Left ventricle myocardium inferior (tissue), 1 donor: Measurements from ENCODE around the gene WASL. TPM values are rescaled to one million over a fixed set of nuclear protein-coding genes. Genes with fewer than 3 reads are reported as not detected.
"Not testable (repeated sequence)": the region's sequence is repeated elsewhere in the genome, so short reads cannot be mapped to it uniquely, and the experiment has no call there.

ENCODE experiments used
- DNase-seq: peaks from one replicate; pipeline ENCODE4 v3.0.0-alpha.2; 2020
- H3K27ac ChIP-seq: fragments of 200-600 bp; replicated peaks from 2 replicates; pipeline ENCODE4 v1.8.0; 2021
- H3K27me3 ChIP-seq: fragments of 200-600 bp; 2 replicates; pipeline ENCODE4 v1.8.0; 2021; ENCODE audit warnings: low read depth
- H3K36me3 ChIP-seq: fragments of 200-600 bp; 2 replicates; pipeline ENCODE4 v1.8.0; 2021
- H3K4me1 ChIP-seq: fragments of 200-600 bp; 2 replicates; pipeline ENCODE4 v1.8.0; 2021
- H3K4me3 ChIP-seq: fragments of 200-600 bp; 2 replicates; pipeline ENCODE4 v1.8.0; 2021; ENCODE audit warnings: mild to moderate bottlenecking, moderate library complexity
- H3K9me3 ChIP-seq: fragments of 200-600 bp; replicated peaks from 2 replicates; pipeline ENCODE4 v1.8.0; 2021
- intact Hi-C: fragments of 100-400 bp; cut with micrococcal nuclease; formaldehyde crosslinking; loops from one replicate; pipeline ENCODE4 v1.11.0; 2022
- total RNA-seq: library from RNA; stranded (reverse); fragmentation: NEBNext Ultra II Directional; extraction: Animal tissue kit (Norgen Biotek cat#: 25700); gene quantifications from one replicate; pipeline ENCODE4 v1.2.1, GENCODE V29; 2021
- TF ChIP-seq, protein P1 (sequence below): fragments of 200-600 bp; IDR thresholded peaks from 2 replicates; pipeline ENCODE4 v1.8.0; 2021; ENCODE audit warnings: antibody characterized with exemption, mild to moderate bottlenecking, borderline replicate concordance
- donor health status: DM: no; HTN: yes; CAD: no; lungs with severe emphysema.

The WASL gene
- total RNA-seq, 1 donor from 2014 or later = 27.5 TPM

DNA sequence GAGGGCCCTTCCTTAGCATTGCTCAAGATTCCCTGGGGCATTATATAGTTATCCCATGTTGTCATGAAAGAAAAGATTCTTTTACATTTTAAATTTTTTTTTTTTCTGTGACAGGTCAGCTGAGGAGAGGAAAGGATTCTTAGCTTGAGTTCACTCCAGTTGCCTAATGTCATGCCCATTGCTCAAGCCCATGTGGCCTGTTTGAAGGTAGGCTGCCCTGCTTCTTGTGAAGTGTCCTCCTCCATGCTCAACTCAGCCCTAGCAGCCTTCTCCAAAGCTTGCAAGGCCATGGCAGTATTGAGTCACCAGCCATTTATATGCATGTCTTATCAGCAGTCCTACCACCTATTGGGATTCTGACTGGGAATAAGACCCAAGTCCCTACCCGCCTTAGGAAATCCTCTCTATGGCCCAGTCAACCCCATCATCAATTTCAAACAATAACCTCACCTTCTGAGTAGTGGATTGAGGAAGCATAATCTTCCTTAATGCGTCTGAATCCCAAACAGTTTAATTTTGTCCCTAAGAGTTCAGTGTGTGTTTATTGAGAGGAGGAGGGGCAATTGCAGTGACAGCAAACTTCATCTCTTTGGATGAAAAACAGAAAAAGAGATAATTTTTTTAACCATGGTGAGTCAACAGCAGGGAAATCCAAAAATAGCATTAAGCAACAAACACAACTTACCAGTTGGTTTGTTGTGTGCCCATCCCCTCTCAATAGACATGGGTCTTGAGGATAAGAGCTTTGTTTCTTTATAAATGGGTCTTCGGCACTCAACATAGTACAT lies 38.6 kb upstream of the WASL start:
- H3K9me3 ChIP-seq = no peaks in the 10 kb centered on the region
- no peaks in the 10 kb centered on the region for H3K4me1 ChIP-seq
- no peaks in the 10 kb centered on the region for H3K27me3 ChIP-seq
- no peak overlapping the region for H3K27ac ChIP-seq
- TF ChIP-seq, protein P1, sequence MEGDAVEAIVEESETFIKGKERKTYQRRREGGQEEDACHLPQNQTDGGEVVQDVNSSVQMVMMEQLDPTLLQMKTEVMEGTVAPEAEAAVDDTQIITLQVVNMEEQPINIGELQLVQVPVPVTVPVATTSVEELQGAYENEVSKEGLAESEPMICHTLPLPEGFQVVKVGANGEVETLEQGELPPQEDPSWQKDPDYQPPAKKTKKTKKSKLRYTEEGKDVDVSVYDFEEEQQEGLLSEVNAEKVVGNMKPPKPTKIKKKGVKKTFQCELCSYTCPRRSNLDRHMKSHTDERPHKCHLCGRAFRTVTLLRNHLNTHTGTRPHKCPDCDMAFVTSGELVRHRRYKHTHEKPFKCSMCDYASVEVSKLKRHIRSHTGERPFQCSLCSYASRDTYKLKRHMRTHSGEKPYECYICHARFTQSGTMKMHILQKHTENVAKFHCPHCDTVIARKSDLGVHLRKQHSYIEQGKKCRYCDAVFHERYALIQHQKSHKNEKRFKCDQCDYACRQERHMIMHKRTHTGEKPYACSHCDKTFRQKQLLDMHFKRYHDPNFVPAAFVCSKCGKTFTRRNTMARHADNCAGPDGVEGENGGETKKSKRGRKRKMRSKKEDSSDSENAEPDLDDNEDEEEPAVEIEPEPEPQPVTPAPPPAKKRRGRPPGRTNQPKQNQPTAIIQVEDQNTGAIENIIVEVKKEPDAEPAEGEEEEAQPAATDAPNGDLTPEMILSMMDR = no peak
- intact Hi-C loops = no loop called here
- no peaks in the 10 kb centered on the region for H3K36me3 ChIP-seq
- no peak for DNase-seq
- H3K4me3 ChIP-seq = no peak overlapping the region

DNA sequence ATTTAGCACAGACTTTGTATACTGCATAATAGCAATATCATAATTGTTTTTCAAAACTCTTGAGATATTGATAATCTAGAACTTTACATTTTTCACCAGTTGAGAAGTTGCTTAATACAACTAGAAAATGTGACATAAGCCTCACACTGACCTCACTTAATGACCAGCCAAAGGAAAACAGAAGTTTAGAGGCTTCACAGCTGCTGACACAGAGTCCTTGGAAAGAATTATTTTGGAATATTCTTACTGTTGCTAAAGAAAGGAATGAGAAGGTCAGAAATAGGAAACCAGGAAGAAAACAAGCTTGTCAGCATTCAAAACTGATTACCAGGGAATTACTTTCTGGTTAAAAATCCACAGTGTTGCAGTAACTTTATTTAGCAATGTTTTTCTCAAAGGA lies 35.5 kb upstream of the WASL start:
- no peaks in the 10 kb centered on the region for H3K36me3 ChIP-seq
- intact Hi-C loops = no loop called here
- no peak for DNase-seq
- H3K27me3 ChIP-seq = no peaks in the 10 kb centered on the region
- TF ChIP-seq, protein P1 = no peak
- no peaks in the 10 kb centered on the region for H3K9me3 ChIP-seq
- H3K4me1 ChIP-seq = no peaks in the 10 kb centered on the region
- no peak overlapping the region for H3K4me3 ChIP-seq
- H3K27ac ChIP-seq = peak overlapping the region; percentile 51

DNA sequence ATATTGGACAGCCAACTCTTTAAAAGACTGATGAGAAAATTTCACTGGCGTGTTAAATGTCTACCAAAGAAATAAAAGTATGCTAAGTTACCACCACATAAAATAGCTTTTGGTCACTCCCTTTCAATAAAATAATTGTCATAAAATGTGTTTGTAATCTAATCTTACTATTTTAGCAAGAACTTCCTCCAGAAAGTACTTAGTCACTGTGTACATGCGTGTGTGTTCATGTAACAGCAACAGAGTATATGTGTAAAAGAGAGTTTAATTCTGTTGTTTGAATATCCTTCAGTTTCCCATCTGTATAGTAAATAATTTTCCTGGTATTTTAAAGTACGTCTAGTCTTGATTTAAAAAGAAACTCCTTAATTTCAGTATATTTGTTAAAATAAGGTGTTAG lies 35.0 kb upstream of the WASL start:
- Histone ChIP-seq H3K27ac (peak overlapping the region; percentile 51), H3K9me3 (no peaks in the 10 kb centered on the region), H3K4me3 (no peak overlapping the region), H3K27me3 (no peaks in the 10 kb centered on the region), H3K36me3 (no peaks in the 10 kb centered on the region), H3K4me1 (no peaks in the 10 kb centered on the region)
- TF ChIP-seq, protein P1 = no peak
- intact Hi-C loops = no loop called here
- no peak for DNase-seq

DNA sequence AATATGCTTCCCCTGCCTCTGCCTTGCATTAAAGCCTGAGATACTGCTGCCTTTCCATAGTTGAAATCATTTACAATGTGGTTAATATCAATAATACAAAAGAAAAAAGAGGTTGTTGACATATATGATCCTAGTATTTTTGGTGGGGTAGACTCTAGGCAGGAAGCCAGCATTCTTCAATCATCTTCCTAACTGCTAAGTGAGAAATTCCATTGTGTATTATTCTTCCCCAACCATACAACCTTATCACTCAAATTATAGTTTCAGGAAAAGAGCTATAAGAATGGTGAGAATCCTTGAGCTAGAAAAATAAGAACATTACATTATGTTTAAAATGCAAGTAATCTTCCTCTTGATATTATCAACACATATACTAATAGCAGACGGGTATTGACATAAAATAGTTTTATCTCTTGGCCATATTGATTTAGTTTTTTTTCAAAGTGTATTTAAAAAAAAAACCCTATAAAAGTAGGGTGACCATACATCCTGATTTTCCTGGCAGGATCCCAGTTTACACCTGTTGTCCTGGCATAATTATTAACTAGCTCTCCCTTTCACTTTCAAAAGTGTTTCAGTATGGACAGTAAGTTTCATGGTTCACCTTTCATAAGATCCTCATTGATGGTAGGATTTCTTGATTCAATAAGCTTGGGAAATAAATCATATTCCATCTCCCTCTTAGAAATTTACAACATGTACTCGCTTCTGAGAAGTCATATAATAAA lies 33.4 kb upstream of the WASL start:
- Histone ChIP-seq H3K36me3 (no peaks in the 10 kb centered on the region), H3K4me1 (no peaks in the 10 kb centered on the region), H3K27ac (no peak overlapping the region), H3K27me3 (no peaks in the 10 kb centered on the region), H3K9me3 (no peaks in the 10 kb centered on the region), H3K4me3 (no peak overlapping the region)
- TF ChIP-seq, protein P1 = no peak
- intact Hi-C loops = no loop called here
- no peak for DNase-seq

DNA sequence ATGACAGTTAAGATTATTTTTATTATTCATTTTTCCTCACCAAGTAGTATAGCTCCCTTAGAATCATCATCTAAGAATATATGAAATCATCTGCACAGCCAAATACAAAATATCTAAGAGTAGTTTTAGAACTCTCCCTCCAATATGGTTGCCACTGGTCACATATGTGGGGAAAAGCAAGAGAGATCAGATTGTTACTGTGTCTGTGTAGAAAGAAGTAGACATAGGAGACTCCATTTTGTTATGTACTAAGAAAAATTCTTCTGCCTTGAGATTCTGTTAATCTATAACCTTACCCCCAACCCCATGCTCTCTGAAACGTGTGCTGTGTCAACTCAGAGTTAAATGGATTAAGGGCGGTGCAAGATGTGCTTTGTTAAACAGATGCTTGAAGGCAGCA lies 31.7 kb upstream of the WASL start:
- H3K9me3 ChIP-seq, H3K27ac ChIP-seq, DNase-seq, H3K4me1 ChIP-seq, intact Hi-C loops, H3K27me3 ChIP-seq, H3K36me3 ChIP-seq, H3K4me3 ChIP-seq: not testable (repeated sequence)

DNA sequence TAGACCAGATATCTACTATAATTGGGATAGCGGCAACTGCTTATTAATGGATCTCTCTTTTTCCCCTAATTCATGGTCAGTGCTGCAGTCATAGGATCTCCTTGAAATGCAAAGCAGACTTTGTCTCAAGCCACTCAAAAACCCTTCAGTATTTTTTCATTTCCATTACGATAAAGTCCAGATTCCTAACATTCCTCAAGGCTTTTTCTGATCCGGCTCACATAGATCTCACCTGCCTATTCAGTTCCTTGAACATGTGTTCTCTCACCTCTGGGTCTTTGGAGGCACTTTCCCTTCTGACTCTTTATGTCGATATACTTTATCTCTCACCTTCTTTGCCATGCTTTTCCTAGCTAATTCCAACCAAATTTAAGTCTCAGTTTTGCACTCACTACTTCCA lies 25.7 kb upstream of the WASL start:
- Histone ChIP-seq H3K4me3 (no peak overlapping the region), H3K4me1 (peaks cover under 1% of the 10 kb centered on the region), H3K27ac (no peak overlapping the region), H3K9me3 (no peaks in the 10 kb centered on the region), H3K27me3 (no peaks in the 10 kb centered on the region), H3K36me3 (no peaks in the 10 kb centered on the region)
- no peak for DNase-seq
- TF ChIP-seq, protein P1 = no peak
- intact Hi-C loops = no loop called here
